ENCODE measurements around the gene TRIM2.
A peak's percentile ranks its signal among the peaks of the same experiment; 100 is the strongest.

TRIM2 gene

GRCh38 chr4:153297116-153297515 is 92.9 kb downstream of the TRIM2 start:
- H3K27ac ChIP-seq: no peak overlapping the region
- intact Hi-C loops (cut with DNase I; ENCODE audit: low total_unique reads): no loop called here
- no peaks in the 10 kb centered on the region for H3K27me3 ChIP-seq
- peaks cover 0 to 7% (median 6%) of the 10 kb centered on the region in 3 donors for H3K9me3 ChIP-seq
- peaks cover 0 to 32% (median 19%) of the 10 kb centered on the region in 4 donors for H3K4me1 ChIP-seq
- peaks cover 18 to 39% (median 32%) of the 10 kb centered on the region in 3 donors for H3K36me3 ChIP-seq
- TF ChIP-seq, protein P1, sequence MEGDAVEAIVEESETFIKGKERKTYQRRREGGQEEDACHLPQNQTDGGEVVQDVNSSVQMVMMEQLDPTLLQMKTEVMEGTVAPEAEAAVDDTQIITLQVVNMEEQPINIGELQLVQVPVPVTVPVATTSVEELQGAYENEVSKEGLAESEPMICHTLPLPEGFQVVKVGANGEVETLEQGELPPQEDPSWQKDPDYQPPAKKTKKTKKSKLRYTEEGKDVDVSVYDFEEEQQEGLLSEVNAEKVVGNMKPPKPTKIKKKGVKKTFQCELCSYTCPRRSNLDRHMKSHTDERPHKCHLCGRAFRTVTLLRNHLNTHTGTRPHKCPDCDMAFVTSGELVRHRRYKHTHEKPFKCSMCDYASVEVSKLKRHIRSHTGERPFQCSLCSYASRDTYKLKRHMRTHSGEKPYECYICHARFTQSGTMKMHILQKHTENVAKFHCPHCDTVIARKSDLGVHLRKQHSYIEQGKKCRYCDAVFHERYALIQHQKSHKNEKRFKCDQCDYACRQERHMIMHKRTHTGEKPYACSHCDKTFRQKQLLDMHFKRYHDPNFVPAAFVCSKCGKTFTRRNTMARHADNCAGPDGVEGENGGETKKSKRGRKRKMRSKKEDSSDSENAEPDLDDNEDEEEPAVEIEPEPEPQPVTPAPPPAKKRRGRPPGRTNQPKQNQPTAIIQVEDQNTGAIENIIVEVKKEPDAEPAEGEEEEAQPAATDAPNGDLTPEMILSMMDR (IDR thresholded peaks at IDR 0.05): no peak
- no peak for DNase-seq
- no peak overlapping the region for H3K4me3 ChIP-seq

DNA sequence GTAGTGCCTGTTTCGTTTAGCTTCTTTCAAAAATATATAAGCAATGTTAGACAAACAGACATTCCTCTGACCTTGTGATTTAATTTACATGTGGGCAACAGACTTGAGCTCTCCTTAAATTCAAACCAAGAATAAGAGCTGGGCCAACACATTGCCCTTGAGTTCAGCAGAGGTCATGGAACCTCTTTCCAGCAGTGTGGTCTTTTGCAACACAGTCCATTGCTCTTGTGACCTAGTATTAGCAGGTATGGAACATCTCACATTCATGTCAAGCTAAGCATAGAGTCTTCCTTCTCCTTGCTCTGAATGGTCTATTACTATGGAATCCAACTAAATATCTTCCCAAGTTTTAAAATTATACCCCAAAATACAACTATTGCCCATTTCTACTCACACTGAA is 106.5 kb downstream of the TRIM2 start:
- Histone ChIP-seq H3K27ac (no peak overlapping the region), H3K4me1 (no peaks in the 10 kb centered on the region), H3K36me3 (peaks cover 0 to 10% (median 2%) of the 10 kb centered on the region in 3 donors), H3K27me3 (no peaks in the 10 kb centered on the region), H3K9me3 (no peaks in the 10 kb centered on the region), H3K4me3 (no peak overlapping the region)
- DNase-seq: no peak
- intact Hi-C loops (cut with DNase I; ENCODE audit: low total_unique reads): no loop called here
- TF ChIP-seq, protein P1 (IDR thresholded peaks at IDR 0.05): no peak

GRCh38 chr4:153314915-153315314 is 110.7 kb downstream of the TRIM2 start:
- TF ChIP-seq, protein P1 (IDR thresholded peaks at IDR 0.05): no peak
- intact Hi-C loops (cut with DNase I; ENCODE audit: low total_unique reads): loop anchor here (5.0 kb wide), 2 partner anchors 108 to 173 kb away; no protein-coding TSS in a partner anchor
- Histone ChIP-seq H3K4me1 (no peaks in the 10 kb centered on the region), H3K9me3 (no peaks in the 10 kb centered on the region), H3K27me3 (no peaks in the 10 kb centered on the region), H3K27ac (no peak overlapping the region), H3K36me3 (peaks cover 0 to 16% (median 14%) of the 10 kb centered on the region in 3 donors), H3K4me3 (no peak overlapping the region)
- DNase-seq: no peak

DNA sequence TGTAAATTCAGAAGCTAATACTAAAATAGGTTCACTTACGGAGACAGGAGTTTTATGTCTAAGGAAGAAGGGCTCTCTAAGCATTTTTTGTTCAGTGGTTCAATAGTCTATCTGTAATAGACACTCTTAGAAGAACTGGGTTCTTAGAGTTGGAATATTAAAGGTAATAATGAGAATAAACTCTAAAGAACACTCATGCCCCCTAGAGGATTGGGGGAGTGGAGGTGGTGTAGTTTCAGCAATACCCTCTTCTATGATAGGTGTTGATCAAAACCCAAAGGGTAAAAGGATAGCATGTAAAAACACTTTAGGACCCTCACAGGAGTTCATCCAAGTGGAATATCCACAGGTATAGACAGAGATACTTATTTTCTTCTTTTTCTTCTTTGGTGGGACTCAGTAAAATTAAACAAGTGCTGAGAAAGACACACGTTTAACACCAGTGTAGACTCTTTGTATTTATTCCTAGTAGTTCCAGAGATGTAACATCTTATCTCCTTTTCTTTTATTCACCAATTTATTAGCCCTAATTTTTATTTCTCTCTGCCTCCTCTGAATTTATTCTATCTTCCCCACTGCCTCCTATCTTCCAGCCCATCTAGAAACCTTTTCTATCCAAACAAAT is 114.6 kb downstream of the TRIM2 start:
- DNase-seq: no peak
- Histone ChIP-seq H3K4me3 (no peak overlapping the region), H3K27me3 (no peaks in the 10 kb centered on the region), H3K36me3 (peaks cover 0 to 39% (median 29%) of the 10 kb centered on the region in 3 donors), H3K27ac (no peak overlapping the region), H3K4me1 (no peaks in the 10 kb centered on the region), H3K9me3 (no peaks in the 10 kb centered on the region)
- TF ChIP-seq, protein P1 (IDR thresholded peaks at IDR 0.05): peak; percentile 59 to 64
- intact Hi-C loops (cut with DNase I; ENCODE audit: low total_unique reads): loop anchor here (5.0 kb wide), 2 partner anchors 112 to 177 kb away; no protein-coding TSS in a partner anchor

DNA sequence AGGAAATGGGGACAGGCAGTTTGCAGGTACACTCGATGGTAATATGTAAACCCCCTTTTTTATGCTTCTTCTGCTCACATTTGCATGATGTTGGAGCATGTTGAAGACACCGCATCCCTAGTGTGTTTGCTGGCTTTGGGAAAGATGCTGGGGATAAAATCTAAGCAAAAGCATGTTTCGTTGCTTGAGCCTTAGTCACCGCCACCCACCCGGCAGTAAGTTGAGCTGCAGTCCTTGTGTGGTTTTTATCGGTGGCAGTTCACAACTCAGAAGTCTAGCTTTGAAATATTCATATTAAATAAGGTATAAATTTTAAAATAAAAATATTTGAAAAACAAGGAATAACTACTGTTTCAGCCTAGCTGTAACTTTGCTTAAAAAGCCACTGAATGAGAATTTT is 118.5 kb downstream of the TRIM2 start:
- no peaks in the 10 kb centered on the region for H3K9me3 ChIP-seq
- intact Hi-C loops (cut with DNase I; ENCODE audit: low total_unique reads): no loop called here
- no peak overlapping the region for H3K27ac ChIP-seq
- peaks cover 0 to 28% (median 13%) of the 10 kb centered on the region in 3 donors for H3K36me3 ChIP-seq
- no peaks in the 10 kb centered on the region for H3K27me3 ChIP-seq
- H3K4me1 ChIP-seq: peaks cover 0 to 8% (median 2%) of the 10 kb centered on the region in 4 donors
- DNase-seq: no peak
- TF ChIP-seq, protein P1 (IDR thresholded peaks at IDR 0.05): no peak
- no peak overlapping the region for H3K4me3 ChIP-seq

All from tibial artery (tissue), 4 donors.